ENCODE results near the gene PISD.

PISD gene

DNA sequence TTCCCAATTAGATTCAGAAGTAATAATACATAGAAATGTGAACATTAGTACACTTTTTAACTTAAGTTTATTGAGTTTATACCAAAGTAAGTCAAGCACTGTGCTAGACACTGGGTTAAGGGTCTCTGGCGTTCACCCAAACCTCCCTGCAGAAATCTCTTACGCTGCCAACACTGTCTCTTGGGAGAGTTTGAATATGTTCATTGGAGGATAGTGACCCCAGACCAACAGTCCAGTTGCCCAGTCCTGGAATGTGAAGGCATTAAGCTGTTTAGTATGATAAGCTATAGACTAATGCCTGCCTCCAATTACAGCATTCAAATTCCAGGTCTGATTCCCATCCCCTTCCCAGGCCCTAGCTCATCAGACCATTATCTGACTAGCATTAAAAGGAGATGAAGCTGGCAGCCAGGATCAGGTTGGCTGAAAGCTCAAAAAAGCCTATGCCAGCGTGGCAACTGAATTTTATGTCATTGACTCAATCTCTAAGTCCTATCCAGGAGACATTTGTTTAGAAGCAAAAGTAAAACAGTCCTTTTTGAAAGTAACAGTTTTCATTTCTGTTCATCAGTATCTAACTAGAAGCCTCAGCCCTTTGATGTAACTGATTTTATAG is 87.9 kb downstream of the PISD start:
- H3K27ac ChIP-seq (ENCODE audit: low read depth, low read length, poor library complexity, severe bottlenecking), result no peak overlapping the region
- H3F3A ChIP-seq (ENCODE audit: insufficient read depth, low read length), result no peaks in the 10 kb centered on the region
- H3K4me2 ChIP-seq (ENCODE audit: low read length), result no peak overlapping the region
- H2AFZ ChIP-seq (ENCODE audit: low read length), result no peak overlapping the region
- no peaks in the 10 kb centered on the region for H3K9me3 ChIP-seq (ENCODE audit: low read length)
- no peaks in the 10 kb centered on the region for H3K79me2 ChIP-seq (ENCODE audit: insufficient read depth, low read length)
- H3K4me1 ChIP-seq (ENCODE audit: insufficient read depth, low read length, severe bottlenecking), result no peaks in the 10 kb centered on the region
- H3K36me3 ChIP-seq (ENCODE audit: insufficient read depth, low read length), result peaks cover 67% of the 10 kb centered on the region
- H3K9me2 ChIP-seq (ENCODE audit: low read depth, low read length), result no peaks in the 10 kb centered on the region
- H4K20me1 ChIP-seq (ENCODE audit: insufficient read depth, low read length), result no peaks in the 10 kb centered on the region
- H3K4me3 ChIP-seq (ENCODE audit: low read depth, low read length, poor library complexity, severe bottlenecking), result no peak overlapping the region
- no peak overlapping the region for H3K9ac ChIP-seq (ENCODE audit: low read length)
- no peak for TF ChIP-seq EZH2 (IDR thresholded peaks at IDR 0.05; ENCODE audit: borderline replicate concordance, low read length)
- TF ChIP-seq, protein P1, sequence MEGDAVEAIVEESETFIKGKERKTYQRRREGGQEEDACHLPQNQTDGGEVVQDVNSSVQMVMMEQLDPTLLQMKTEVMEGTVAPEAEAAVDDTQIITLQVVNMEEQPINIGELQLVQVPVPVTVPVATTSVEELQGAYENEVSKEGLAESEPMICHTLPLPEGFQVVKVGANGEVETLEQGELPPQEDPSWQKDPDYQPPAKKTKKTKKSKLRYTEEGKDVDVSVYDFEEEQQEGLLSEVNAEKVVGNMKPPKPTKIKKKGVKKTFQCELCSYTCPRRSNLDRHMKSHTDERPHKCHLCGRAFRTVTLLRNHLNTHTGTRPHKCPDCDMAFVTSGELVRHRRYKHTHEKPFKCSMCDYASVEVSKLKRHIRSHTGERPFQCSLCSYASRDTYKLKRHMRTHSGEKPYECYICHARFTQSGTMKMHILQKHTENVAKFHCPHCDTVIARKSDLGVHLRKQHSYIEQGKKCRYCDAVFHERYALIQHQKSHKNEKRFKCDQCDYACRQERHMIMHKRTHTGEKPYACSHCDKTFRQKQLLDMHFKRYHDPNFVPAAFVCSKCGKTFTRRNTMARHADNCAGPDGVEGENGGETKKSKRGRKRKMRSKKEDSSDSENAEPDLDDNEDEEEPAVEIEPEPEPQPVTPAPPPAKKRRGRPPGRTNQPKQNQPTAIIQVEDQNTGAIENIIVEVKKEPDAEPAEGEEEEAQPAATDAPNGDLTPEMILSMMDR (IDR thresholded peaks at IDR 0.05; ENCODE audit: low read length), result no peak
- no peaks in the 10 kb centered on the region for H3K27me3 ChIP-seq (ENCODE audit: insufficient read depth, low read length)

DNA sequence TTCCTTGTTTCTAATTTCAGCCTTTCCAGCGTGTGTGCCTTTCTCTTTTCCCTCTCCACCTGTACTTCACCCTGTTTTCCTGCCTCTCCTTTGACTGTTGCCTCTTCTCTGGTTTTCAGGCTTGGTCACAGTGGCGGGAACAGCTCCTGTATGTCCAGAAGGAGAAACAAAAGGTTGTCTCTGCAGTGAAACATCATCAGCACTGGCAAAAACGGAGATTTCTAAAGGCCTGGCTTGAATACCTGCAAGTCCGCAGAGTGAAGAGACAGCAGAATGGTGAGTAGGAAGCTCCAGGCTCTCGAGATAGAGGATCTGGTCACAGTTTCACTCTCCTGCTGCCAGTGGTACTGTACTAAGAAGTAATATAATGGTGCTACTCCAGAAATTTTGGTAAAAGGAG is 89.1 kb downstream of the PISD start:
- no peak overlapping the region for H3K27ac ChIP-seq (ENCODE audit: low read depth, low read length, poor library complexity, severe bottlenecking)
- H2AFZ ChIP-seq (ENCODE audit: low read length), result no peak overlapping the region
- no peaks in the 10 kb centered on the region for H4K20me1 ChIP-seq (ENCODE audit: insufficient read depth, low read length)
- H3K79me2 ChIP-seq (ENCODE audit: insufficient read depth, low read length), result no peaks in the 10 kb centered on the region
- H3F3A ChIP-seq (ENCODE audit: insufficient read depth, low read length), result no peaks in the 10 kb centered on the region
- H3K9me3 ChIP-seq (ENCODE audit: low read length), result no peaks in the 10 kb centered on the region
- no peak overlapping the region for H3K9ac ChIP-seq (ENCODE audit: low read length)
- H3K9me2 ChIP-seq (ENCODE audit: low read depth, low read length), result no peaks in the 10 kb centered on the region
- no peaks in the 10 kb centered on the region for H3K27me3 ChIP-seq (ENCODE audit: insufficient read depth, low read length)
- H3K4me3 ChIP-seq (ENCODE audit: low read depth, low read length, poor library complexity, severe bottlenecking), result no peak overlapping the region
- peaks cover 57% of the 10 kb centered on the region for H3K36me3 ChIP-seq (ENCODE audit: insufficient read depth, low read length)
- TF ChIP-seq, protein P1 (IDR thresholded peaks at IDR 0.05; ENCODE audit: low read length), result no peak
- TF ChIP-seq EZH2 (IDR thresholded peaks at IDR 0.05; ENCODE audit: borderline replicate concordance, low read length), result no peak
- no peaks in the 10 kb centered on the region for H3K4me1 ChIP-seq (ENCODE audit: insufficient read depth, low read length, severe bottlenecking)
- no peak overlapping the region for H3K4me2 ChIP-seq (ENCODE audit: low read length)

DNA sequence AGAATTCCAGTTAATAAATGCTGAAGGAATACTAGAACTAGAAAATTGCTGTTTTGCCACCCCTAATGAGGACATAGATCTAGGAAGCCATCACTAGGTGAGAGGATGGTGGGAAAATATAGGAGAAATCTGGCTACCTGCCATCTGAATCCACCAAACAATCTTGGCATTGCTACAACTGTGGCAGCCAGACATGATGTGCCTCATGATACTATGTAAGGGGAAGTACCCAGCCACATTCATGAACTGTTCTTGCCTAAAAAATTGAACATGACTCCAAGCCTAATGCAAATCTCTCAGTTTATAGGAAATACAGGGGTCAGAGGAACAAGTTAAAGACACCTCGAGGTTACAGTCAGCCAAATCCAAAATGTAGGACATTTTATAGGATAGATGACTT is 92.9 kb downstream of the PISD start:
- H3K9me2 ChIP-seq (ENCODE audit: low read depth, low read length), result no peaks in the 10 kb centered on the region
- H2AFZ ChIP-seq (ENCODE audit: low read length), result no peak overlapping the region
- no peak overlapping the region for H3K4me3 ChIP-seq (ENCODE audit: low read depth, low read length, poor library complexity, severe bottlenecking)
- TF ChIP-seq, protein P1 (IDR thresholded peaks at IDR 0.05; ENCODE audit: low read length), result no peak
- no peak for TF ChIP-seq EZH2 (IDR thresholded peaks at IDR 0.05; ENCODE audit: borderline replicate concordance, low read length)
- peaks cover 44% of the 10 kb centered on the region for H3K36me3 ChIP-seq (ENCODE audit: insufficient read depth, low read length)
- no peak overlapping the region for H3K4me2 ChIP-seq (ENCODE audit: low read length)
- no peaks in the 10 kb centered on the region for H3K4me1 ChIP-seq (ENCODE audit: insufficient read depth, low read length, severe bottlenecking)
- H3K9me3 ChIP-seq (ENCODE audit: low read length), result no peaks in the 10 kb centered on the region
- H3K27ac ChIP-seq (ENCODE audit: low read depth, low read length, poor library complexity, severe bottlenecking), result no peak overlapping the region
- no peaks in the 10 kb centered on the region for H4K20me1 ChIP-seq (ENCODE audit: insufficient read depth, low read length)
- H3K9ac ChIP-seq (ENCODE audit: low read length), result no peak overlapping the region
- no peaks in the 10 kb centered on the region for H3K27me3 ChIP-seq (ENCODE audit: insufficient read depth, low read length)
- H3F3A ChIP-seq (ENCODE audit: insufficient read depth, low read length), result no peaks in the 10 kb centered on the region
- H3K79me2 ChIP-seq (ENCODE audit: insufficient read depth, low read length), result no peaks in the 10 kb centered on the region
